GM18502 (cell line): Measurements from ENCODE around the gene CXCL17.

Experiments
- ATAC-seq: cut with Tn5 transposase; IDR thresholded peaks from one replicate; pipeline ENCODE4 v1.9.1; 2021; ENCODE audit warnings: mild to moderate bottlenecking; ENCODE audit not compliant: unreplicated experiment, poor library complexity

The CXCL17 gene

DNA sequence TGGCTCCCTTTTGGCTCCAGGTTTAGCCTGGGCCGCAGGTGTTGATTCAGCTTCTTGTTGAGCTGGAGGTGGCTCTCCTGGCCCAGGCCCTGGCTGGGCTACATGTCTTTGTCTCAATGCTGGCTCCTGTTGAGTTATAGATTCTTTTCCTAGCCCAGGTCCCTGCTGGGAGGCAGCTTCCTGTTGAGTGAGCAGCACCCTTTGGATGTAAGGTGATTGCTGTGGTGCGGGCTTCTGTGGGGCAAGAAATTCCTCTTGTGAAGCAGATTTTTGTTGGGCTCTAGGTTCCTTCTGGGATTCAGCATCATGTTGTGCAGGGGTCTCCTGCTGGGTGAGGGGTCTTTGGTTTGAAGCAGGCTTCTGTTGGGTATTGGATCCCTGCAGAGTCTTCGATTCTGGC is 16.1 kb downstream of the CXCL17 start:
- no peak for ATAC-seq

DNA sequence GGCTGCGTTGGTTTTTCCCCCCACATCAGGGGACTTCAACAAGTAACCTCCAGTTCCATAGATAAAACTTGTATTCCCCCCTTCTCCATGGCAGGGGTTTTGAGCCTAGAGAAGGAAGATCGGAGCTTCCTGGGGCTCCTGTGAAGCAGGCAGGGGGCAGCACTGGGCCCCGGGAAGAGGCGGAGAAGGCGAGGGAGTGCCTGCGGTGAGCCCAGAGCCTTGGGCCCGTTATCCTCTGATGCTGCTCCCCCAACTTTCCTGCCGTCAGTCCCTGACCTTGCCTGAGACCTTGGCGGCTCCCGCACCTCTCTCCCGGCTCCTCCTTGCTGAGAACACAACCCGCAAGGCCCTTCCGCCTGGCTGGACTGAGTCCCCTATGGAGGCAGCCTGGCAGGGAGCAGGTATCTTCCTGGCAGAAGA is 18.0 kb downstream of the CXCL17 start:
- ATAC-seq: no peak

DNA sequence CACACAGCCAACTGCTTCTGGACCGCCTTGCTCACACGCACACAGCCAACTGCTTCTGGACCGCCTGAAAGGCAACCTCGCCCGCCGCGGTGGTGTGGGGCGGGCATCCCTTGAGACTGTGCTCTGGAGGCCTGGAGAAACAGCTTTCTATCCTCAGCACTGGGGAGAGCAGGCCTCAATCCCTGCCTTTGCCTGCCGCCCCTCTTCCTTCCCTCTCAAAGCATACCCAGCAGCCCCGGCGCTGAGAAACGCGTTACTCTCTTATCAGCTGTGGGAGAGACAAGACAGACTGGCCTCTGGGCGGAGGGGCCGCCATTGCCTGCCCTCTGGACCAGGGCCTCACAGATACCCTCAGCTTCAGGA is 18.4 kb downstream of the CXCL17 start:
- no peak for ATAC-seq

DNA sequence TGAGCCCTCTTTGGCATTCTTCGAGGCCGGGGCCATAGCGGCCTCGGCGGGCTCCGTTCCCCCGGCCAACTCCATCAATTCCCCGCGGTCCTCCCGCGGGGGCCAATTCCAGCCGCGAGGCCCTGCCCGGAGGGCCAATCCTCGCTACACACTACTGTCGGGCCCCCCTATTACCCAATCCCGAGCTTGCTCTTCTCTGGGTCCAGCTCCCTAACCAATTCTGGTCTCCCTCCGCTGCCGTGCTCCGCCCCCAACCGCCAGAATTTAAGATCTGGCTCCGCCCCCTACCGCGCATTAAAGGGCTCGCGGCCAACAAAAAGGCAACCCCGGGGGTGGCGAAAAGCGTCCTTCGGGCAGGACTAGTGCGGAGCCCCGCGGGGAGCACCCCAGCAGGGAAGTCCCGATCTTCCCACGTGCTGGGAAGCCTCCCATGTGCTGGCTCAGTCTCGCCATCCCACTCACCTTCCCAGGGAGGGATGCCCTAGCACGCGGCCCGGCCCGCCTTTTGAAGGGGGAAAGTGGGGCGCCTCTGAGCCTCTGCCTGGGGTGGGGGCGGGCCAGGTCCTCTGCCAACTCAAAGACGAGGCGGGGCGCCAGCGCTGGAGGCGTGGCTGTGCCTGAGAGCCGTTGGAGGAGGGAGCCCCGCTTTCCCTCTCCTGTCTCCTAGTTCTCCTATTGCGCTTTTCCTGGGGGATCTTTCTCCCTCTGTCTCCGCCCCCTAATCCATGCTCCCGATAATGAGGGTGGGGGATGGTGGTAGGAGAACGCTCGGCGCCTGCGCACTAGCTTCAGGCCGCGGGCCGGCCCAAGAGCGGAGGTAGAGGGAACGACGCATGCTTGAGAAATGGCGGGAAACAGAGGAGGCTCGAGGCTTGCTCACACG is 19.0 kb downstream of the CXCL17 start:
- peak; percentile 85 for ATAC-seq

DNA sequence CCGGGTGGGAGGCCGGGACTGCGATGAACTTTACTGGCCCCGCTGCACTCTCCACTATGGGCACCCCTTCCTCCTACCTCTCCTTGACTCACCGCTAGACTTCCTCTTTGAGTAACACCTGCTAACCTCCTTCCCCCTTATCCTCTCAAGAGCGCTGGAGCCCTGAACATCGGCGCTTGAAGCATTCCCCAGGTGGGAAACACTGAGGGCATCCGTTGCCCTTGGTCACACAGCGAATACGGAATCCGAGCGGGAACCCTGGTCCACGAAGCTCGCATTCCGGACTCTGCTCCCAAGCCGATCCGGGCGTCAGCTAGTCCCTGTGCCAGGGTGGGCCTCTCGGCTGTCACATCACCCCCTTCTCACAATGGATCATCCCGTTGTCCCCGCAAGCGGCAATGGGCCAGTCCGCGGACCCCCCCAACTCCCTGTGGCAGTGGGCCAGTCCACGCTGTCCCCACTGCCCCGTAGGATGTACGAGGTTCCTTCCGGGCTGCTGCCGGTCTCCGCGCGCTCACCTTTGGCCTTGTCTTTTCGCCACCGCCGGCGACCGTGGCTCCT is 19.8 kb downstream of the CXCL17 start:
- peak; percentile 40 for ATAC-seq

DNA sequence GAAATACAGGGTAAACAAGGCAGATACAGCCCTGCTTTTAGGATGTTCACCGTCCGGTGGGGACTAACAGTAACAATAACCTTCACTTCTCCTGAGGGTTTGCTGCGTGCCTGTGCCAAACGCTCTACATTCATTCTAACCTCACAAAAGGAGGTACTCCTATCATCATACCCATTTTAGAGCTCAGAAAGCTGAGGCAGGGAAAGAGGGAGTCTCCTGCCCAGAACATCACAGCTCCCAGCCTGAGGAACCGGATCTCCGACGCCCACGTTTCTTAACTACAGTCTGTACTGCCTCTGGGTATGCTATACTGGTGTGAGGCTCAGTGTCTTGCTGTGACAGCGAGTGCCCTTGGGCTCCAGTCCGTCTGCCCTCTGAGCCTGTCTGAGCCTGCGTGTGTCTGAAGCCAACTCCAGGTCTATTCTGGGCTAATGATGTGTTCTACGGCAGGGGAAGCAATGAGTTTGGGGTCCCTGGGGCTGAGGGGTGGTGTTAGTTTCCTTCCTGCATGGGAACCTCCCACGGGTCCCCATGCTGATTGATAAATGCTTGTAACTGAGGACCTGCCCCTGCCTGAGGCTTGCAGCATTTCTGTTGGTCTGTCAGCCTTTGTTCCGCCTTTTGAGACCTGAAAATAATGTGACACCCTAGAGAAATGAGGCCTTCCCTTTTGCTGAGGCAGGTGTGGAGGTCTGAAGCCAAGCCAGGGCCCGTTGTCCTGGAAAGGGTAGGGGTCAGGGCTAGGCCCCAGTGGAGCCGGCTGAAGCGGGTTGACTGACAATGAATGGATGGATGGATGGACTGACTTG is 20.4 kb downstream of the CXCL17 start:
- ATAC-seq: no peak

DNA sequence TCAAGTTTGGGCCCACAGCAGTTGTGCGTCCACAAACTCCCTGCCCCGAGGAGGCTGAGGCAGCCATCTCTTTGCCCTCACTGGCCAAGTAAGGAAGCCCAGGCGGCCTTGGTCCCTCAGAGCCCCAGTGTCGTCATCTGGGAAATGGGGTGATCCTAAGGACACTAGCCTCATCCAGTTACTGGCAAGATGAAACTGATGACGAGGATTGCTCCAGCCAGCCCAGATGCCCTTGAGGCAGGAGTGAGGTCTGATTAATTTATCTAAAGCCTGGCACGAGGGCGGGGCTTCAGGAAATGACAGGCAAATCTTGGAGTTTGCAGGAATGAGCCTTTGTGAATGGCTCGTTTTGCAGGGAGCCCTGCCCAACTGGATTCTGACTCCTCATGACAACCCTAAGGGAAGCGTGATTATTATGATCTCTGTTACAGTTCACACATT is 21.1 kb downstream of the CXCL17 start:
- no peak for ATAC-seq

DNA sequence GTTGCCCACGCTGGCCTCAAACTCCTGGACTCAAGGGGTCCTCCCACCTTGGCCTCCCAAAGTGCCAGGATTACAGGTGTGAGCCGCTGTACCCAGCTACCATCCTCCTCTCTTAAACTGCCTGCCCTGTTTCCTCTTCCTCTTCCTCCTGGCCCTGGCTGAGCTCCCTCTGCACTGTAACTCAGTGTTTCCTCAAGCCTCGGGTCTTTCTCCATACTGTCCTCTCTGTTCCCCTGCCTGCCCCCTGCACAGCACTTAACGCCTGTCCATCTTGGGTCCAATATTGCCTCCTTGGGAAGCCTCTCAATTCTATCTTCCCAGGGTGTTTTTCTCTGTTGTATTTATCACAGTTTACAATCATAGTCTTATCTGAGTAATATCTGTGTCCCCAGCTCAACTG is 21.6 kb downstream of the CXCL17 start:
- no peak for ATAC-seq

DNA sequence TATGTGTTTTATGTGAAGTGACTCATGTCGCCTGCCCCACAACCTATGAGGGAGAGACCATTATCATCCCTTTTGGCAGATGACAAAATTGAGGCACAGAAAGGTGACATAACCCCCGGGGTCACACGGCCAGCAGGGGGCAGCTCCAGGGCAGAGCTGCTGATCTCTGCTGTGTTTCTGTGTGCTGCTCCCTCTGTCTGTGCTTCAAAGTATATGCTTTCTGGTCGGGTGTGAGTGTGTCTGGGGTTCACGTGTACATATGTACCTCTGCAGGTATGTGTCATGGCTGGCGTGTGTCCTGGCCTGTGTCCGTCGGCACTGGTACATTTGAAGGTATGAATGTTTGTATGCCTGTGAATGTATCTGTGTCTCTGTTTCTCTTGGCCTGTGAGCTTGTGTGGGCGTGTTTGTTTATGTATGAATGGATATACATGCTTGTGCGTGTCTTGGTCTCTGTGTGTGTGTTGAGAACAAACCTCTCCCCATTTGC is 22.6 kb downstream of the CXCL17 start:
- ATAC-seq: peak; percentile 35

DNA sequence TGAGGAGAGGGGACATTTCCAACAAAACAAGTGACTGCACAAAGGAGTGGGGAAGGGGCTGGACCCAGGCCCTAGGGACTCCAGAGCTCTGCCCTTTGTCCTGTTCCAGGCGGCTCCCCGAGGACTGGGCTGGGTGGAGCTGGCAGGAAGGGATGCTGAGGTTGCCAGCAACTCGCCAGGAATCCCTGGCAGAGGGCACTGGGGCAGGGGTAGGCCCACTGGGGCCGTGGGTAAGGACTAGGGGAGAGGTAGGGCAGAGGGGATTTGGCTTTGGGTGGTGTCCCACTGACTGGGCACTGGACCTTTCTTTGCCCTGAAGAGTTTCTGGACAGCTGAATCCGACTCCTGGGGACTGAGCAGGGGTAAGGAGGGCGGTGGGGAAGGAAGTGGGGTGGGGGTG is 23.4 kb downstream of the CXCL17 start:
- ATAC-seq: no peak

DNA sequence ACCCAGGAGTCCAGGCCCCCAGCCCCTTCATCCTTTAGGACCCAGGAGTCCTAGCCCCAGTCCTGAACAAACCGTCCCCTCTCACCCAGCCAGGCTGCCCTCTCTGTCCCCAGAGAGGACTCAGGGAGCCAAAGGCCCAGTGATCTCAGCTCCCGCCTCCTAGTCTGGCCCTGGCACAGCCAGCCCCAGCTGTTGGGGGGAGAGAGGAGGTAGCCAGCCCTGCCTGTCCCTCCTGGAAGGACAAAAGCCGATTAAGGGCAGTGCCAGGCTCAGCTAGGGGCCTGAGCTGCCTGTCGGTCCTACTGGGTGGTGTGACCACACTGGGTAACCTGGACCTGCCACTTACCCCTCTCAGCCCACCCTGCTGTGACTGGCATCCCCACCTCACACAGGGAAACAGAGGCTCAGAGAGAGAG is 30.1 kb downstream of the CXCL17 start:
- no peak for ATAC-seq

DNA sequence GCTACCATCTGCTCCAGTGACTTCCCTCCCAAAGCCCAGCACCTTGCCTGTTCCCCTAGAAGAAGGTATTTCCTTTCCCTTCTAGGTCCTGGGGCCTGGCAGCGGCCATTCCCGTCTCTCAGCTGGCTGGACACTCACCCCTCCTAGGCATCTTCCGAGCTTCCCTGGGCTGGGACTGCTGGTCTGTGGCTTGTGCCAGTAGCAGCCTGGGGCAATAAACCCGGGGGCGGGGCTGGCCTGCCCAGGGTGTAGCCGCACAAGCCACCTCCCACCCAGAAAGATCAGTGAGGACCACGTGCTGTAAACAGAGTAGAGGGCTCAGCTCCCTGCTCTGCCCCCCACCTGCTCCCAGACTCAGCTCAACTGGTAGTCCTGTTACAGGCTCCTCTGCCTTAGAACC is 30.5 kb downstream of the CXCL17 start:
- no peak for ATAC-seq

DNA sequence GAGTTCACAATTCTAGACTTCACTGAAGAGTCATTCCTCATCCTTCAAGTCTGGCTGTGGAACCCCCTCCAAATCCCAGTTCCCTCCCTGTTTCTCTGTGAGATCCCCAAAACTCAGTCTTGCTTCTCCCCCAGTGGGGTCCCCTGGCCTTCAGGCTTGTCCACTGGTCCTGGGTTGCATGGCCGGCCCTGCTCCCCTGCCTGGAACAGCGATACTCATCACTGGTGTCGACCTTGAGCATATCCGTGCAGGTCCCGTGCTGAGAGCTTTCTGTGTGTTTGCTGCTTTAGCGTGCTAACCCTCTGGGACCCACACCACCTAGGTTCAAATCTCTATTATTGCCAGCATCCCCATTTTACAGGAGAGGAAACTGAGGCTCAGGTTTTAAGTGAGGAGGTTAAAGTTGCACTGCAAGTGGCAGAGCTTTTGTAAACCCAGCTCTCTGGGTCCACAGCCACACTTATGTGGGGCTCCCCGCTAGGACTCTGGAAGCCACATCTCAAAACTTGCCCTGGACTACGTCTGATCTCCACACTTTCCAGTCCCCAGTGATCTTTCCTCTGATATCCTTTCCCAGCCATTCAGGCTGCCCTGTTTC is 31.1 kb downstream of the CXCL17 start:
- ATAC-seq: no peak

DNA sequence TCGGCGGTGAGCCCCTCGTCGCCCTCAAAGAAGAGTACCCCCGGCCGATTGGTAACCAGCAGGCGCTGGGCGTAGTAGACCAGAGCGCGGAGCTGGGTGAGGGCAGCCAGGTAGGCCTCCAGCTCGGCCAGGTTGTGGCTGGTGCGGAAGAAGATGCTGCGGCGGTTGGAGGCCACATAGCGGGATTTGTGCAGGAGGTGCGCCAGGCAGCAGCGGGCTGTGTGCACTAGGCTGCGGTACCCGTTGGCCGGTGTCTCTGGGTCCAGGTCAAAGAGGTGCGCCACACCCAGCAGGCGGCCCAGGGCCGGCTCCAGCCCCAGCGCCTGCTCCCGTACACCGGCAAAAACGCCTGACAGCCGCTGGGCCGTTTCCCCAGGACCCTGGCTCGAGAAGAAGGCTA is 32.4 kb downstream of the CXCL17 start:
- ATAC-seq: no peak

DNA sequence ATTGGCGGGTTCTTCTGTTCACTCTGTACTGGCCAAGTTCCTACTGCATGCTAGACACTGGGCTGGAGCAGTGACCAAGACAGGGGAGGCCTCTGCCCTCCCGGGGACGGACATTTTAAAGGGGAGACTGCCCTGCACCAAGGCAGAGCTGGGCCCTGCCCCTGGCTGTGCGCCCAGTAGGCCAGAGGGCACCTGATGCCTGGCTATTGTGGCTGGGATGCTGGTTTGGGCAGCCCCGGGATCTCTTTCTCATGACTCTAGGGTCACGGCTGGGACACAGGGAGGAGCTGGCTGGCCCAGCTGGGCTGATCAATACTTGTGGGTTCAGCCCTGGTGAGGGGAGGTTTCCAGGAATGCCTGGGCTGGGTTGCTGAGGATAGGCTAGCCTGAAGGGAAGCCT is 33.3 kb downstream of the CXCL17 start:
- no peak for ATAC-seq

DNA sequence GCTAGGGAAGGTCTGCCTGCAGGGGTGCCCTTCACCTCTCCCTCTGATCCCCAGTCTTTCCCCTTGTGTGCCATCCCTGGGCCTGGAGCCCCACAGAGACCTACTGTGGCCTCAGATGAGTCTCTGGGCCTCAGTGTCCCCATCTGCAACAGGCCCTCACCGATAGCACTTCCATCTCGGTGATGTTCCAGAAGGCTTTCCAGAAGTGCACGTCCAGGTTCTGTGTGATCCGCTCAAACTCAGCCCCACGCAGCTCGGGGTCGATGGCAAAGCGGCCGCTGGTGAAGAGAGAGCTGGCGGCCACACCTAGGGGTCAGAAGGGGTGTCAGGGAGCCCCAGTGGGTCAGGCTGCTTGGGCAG is 35.0 kb downstream of the CXCL17 start:
- ATAC-seq: no peak

DNA sequence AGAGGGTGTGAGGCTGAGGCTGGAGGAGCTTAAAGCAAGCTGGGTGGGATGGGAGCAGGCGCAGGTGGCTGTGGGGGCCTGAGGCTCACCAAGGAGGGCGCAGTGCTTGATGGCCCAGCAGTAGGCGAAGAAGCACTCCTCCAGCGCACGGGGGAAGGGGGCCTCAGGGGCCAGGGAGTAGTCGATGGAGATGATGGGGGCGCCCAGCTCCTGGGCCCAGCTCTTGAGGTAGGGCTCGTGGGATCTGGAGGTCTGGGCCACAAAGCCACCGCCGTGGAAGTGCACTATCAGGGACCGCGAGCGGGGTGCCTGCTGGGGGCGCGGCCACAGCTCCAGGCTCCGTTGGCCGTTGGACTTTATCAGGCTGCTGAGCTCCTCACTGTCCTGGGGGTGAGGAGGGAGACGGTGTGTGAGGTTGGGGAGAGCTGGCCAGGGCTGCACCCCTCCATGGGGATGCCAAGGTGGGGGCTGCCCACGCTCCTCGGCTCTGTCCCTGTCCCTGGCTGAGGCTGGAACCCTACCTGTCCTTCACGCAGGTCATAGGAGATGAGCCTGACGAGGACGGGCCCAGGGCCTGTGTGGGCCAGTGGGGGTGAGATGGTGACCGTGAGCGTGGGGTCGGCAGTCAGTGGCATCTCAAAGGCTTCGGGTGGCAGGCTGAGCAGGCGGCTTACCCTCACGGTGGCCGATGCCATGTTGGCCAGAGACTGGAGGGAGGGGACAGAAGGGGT is 35.5 kb downstream of the CXCL17 start:
- no peak for ATAC-seq

DNA sequence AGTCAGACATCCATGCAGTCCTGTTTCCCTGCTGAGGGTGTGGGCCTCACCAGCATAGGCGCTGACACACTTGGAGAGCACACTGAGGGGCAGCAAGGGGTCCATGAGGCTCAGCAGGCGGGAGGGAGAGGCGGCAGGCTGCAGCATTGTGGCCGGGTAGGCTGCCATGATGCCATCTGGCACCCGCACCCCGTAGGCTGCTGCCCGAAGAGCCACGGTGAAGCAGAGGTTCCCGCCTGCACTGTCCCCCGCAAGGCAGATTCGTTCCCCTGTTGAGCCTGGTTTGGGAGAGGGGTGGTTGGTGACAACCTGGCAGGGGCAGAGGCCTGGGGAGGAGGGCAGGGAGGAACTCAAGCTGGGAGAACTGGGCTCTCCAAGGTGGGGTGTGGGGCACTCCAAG is 36.6 kb downstream of the CXCL17 start:
- ATAC-seq: no peak

DNA sequence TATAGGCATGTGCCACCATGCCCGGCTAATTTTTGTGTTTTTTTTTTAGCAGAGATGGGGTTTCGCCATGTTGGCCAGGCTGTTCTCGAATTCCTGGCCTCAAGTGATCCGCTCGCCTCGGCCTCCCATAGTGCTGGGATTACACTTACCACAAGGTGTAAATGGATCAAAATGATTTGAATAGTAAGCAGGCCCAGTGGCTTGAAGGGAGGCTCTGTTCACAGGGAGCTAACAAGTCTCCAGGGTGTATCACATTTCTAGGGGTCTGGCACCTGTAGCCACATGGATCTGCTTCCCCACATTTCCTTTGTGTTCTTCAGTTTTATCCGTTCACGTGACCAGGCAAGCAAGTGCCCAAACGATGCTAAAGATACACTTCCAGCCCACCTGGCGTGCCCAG is 39.2 kb downstream of the CXCL17 start:
- ATAC-seq: no peak
